Endothelial cell of umbilical vein (primary cell): ENCODE results near the gene FHIT. TPM values are rescaled to one million over a fixed set of nuclear protein-coding genes. Genes with fewer than 3 reads are reported as not detected.

Experiments
- BruUV-seq: library from RNA; stranded (reverse); fragments of 400-500 nt; replicated peaks from 2 replicates; lab custom pipeline; 2021; lab: Mats Ljungman, UMichigan
- CTCF ChIA-PET: fragments of 300-600, 350-600 bp; sonication (Branson Sonifier 250); formaldehyde crosslinking; loops from one replicate; lab custom pipeline; 2021; ENCODE audit warnings: antibody characterized with exemption, inconsistent platforms; lab: Charles Lee
- POLR2A ChIA-PET: fragments of 300-600, 350-600 bp; sonication (Branson Sonifier 250); formaldehyde crosslinking; loops from one replicate; lab custom pipeline; 2021; ENCODE audit warnings: antibody characterized with exemption, inconsistent platforms; lab: Charles Lee
- DNase-seq: peaks from one replicate; pipeline ENCODE4 v3.0.0-alpha.2; 2011; ENCODE audit warnings: low read depth, low spot score
- FAIRE-seq: peaks from 2 replicates; lab custom pipeline; 2011; peaks lifted over from hg19 to GRCh38; lab: Jason Lieb, UNC
- H2AFZ ChIP-seq: 2 replicates; pipeline ENCODE4 v1.6.0; 2012; ENCODE audit warnings: low read depth, low read length, control low read depth, inconsistent platforms
- H3K27ac ChIP-seq: 2 replicates; pipeline ENCODE4 v1.5.1; 2011; ENCODE audit warnings: low read depth, mild to moderate bottlenecking, control low read depth, low read length, moderate library complexity; ENCODE audit not compliant: insufficient read depth
- H3K27me3 ChIP-seq, 2 experiments: 2 replicates each; pipeline versions ENCODE4 v1.6.0 to v1.6.1; 2011; ENCODE audit warnings: low read length in 2 of 2, mixed read lengths in 1 of 2; ENCODE audit not compliant: control insufficient read depth in 2 of 2, insufficient read depth in 2 of 2
- H3K36me3 ChIP-seq, 2 experiments: 2 replicates in 1 of 2; 3 replicates in 1 of 2; pipeline ENCODE4 v1.5.1; 2011; ENCODE audit warnings: low read length in 2 of 2, mild to moderate bottlenecking in 1 of 2, moderate library complexity in 1 of 2; ENCODE audit not compliant: control insufficient read depth in 2 of 2, insufficient read depth in 2 of 2; ENCODE audit errors: extremely low read depth in 1 of 2
- H3K4me1 ChIP-seq: 3 replicates; pipeline ENCODE4 v1.5.1; 2011; ENCODE audit warnings: mild to moderate bottlenecking, low read length; ENCODE audit not compliant: control insufficient read depth, insufficient read depth; ENCODE audit errors: extremely low read depth
- H3K4me2 ChIP-seq: 2 replicates; pipeline ENCODE4 v1.6.1; 2011; ENCODE audit warnings: low read length, control low read depth, mixed read lengths; ENCODE audit not compliant: insufficient read depth
- H3K4me3 ChIP-seq, 3 experiments: fragments of 200-600 bp in 1 of 3; sonication (generic), shearing (Covaris generic) in 1 of 3; replicated peaks in 1 of 3; 2 replicates each; pipeline ENCODE4 v1.5.1; 2011 to 2016; ENCODE audit warnings: control low read depth in 3 of 3, low read length in 3 of 3, mild to moderate bottlenecking in 2 of 3, inconsistent platforms in 1 of 3, low read depth in 1 of 3, moderate library complexity in 1 of 3; ENCODE audit not compliant: insufficient read depth in 1 of 3
- H3K79me2 ChIP-seq: 2 replicates; pipeline ENCODE4 v1.6.0; 2012; ENCODE audit warnings: low read length, inconsistent platforms; ENCODE audit not compliant: control insufficient read depth, insufficient read depth
- H3K9ac ChIP-seq: replicated peaks from 2 replicates; pipeline ENCODE3; 2011; ENCODE audit warnings: low read length, control low read depth; ENCODE audit not compliant: insufficient read depth; ENCODE audit errors: extremely low read depth
- H3K9me1 ChIP-seq: replicated peaks from 3 replicates; pipeline ENCODE4 v1.6.0; 2011; ENCODE audit warnings: mild to moderate bottlenecking, low read length; ENCODE audit not compliant: control insufficient read depth, insufficient read depth; ENCODE audit errors: extremely low read depth
- H3K9me3 ChIP-seq: replicated peaks from 2 replicates; pipeline ENCODE4 v1.5.1; 2012; ENCODE audit warnings: low read length, inconsistent platforms; ENCODE audit not compliant: control insufficient read depth, insufficient read depth
- H4K20me1 ChIP-seq: replicated peaks from 2 replicates; pipeline ENCODE3; 2011; ENCODE audit warnings: mild to moderate bottlenecking, low read length; ENCODE audit not compliant: control insufficient read depth, insufficient read depth; ENCODE audit errors: extremely low read depth
- EZH2 ChIP-seq: IDR thresholded peaks from 2 replicates; pipeline ENCODE4 v1.6.1; 2012; ENCODE audit warnings: borderline replicate concordance, low read depth, mild to moderate bottlenecking, moderate library complexity, low read length, inconsistent platforms; ENCODE audit not compliant: severe bottlenecking
- FOS ChIP-seq: IDR thresholded peaks from 2 replicates; pipeline ENCODE4 v1.6.1; 2011; ENCODE audit warnings: mild to moderate bottlenecking, low read length, moderate library complexity, borderline replicate concordance; ENCODE audit not compliant: insufficient read depth
- GATA2 ChIP-seq: IDR thresholded peaks from 2 replicates; pipeline ENCODE4 v1.7.0; 2011; ENCODE audit warnings: low read depth, mild to moderate bottlenecking, moderate library complexity, mixed read lengths, low read length; ENCODE audit not compliant: insufficient read length, insufficient read depth
- JUN ChIP-seq: IDR thresholded peaks from 2 replicates; pipeline ENCODE4 v1.6.1; 2011; ENCODE audit warnings: borderline replicate concordance, low read depth; ENCODE audit not compliant: insufficient read length, insufficient read depth
- MYC ChIP-seq: IDR thresholded peaks from one replicate; pipeline ENCODE4 v1.6.1; 2011; ENCODE audit warnings: mild to moderate bottlenecking, low read depth, low read length
- POLR2A ChIP-seq: IDR thresholded peaks from 2 replicates; pipeline ENCODE4 v1.6.1; 2012; ENCODE audit warnings: low read depth, mild to moderate bottlenecking, control low read depth, low read length
- POLR2AphosphoS5 ChIP-seq: IDR thresholded peaks from 2 replicates; pipeline ENCODE4 v1.6.1; 2012; ENCODE audit warnings: low read depth, mild to moderate bottlenecking, control low read depth, low read length, moderate library complexity; ENCODE audit not compliant: insufficient read depth
- dilution Hi-C: fragments of 300-500 bp; cut with MboI; formaldehyde crosslinking; loops from one replicate; pipeline ENCODE4 v1.15.0; 2019; ENCODE audit warnings: low sequenced_read_pairs; ENCODE audit not compliant: extremely low pct_ligation_motif_present
- intact Hi-C: fragments of 100-400 bp; cut with micrococcal nuclease; formaldehyde crosslinking; loops from one replicate; pipeline ENCODE4 v1.10.0; 2022
- polyA plus RNA-seq, 4 experiments: library from polyadenylated mRNA; depleted of rRNA in 3 of 4; stranded (reverse) in 3 of 4; unstranded in 1 of 4; fragments of >200 nt; gene quantifications; 2 replicates each; pipeline versions ENCODE4 v1.2.1 to v1.2.3, GENCODE V29; 2011 to 2012; ENCODE audit warnings: missing spikeins in 1 of 4
- total RNA-seq: library from RNA; stranded (reverse); gene quantifications from 2 replicates; pipeline ENCODE4 v1.2.3, GENCODE V29; 2021
- TF ChIP-seq, protein P1 (sequence below): IDR thresholded peaks from 2 replicates; pipeline ENCODE4 v1.6.1; 2011; ENCODE audit not compliant: insufficient read depth, insufficient read length
- TF ChIP-seq, protein P2 (sequence below), 2 donors: IDR thresholded peaks; 1 replicate in 1 of 2; 2 replicates in 1 of 2; pipeline ENCODE4 v1.5.1; 2011; ENCODE audit warnings: low read length in 2 of 2, mild to moderate bottlenecking in 2 of 2, moderate library complexity in 2 of 2, control low read depth in 1 of 2, inconsistent platforms in 1 of 2, low read depth in 1 of 2; ENCODE audit not compliant: insufficient read depth in 1 of 2; ENCODE audit errors: extremely low read depth in 1 of 2

Gene FHIT
- total and polyA plus RNA-seq, 2 donors (not counting 3 experiments of a cell fraction or from before 2014, with no cell fraction given) = 0.47 to 2.2 TPM

DNA sequence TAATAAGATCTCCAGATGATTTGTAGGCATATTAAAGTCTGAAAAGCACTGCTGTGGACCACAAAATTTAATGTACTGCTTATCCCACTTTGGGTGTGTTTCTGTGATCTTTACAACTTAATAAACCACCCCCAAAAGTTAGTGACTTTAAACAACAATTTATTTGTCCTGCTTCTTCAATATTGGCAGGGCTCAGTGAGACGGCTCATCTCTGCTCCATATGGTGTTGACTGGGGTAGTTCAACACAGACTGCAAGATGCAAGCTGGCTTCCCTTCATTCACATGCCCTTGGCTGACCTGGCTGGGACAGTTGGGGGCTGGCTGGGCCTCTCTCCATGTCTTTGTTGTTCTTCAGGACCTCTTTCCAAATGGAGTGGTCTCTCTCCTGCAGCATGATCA lies 337.8 kb downstream of the FHIT start:
- TF ChIP-seq, protein P1, sequence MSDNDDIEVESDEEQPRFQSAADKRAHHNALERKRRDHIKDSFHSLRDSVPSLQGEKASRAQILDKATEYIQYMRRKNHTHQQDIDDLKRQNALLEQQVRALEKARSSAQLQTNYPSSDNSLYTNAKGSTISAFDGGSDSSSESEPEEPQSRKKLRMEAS = no peak
- TF ChIP-seq MYC (no peak), POLR2AphosphoS5 (no peak), FOS (no peak), GATA2 (no peak), EZH2 (no peak), POLR2A (no peak)
- Histone ChIP-seq H3K27ac (no peak overlapping the region), H3K36me3 (no peaks in the 10 kb centered on the region), H3K79me2 (no peaks in the 10 kb centered on the region), H3K9ac (no peak overlapping the region), H3K4me3 (no peak overlapping the region), H2AFZ (no peak overlapping the region), H3K9me3 (no peaks in the 10 kb centered on the region), H3K4me2 (no peak overlapping the region), H3K9me1 (no peaks in the 10 kb centered on the region), H3K4me1 (no peaks in the 10 kb centered on the region), H4K20me1 (no peaks in the 10 kb centered on the region), H3K27me3 (no peaks in the 10 kb centered on the region)
- ChIA-PET POLR2A (no interaction called here), CTCF (no interaction called here)
- DNase-seq (no peak), FAIRE-seq (no peak)
- BruUV-seq = no TSS peak
- intact Hi-C loops (no loop called here), dilution Hi-C loops (no loop called here)

DNA sequence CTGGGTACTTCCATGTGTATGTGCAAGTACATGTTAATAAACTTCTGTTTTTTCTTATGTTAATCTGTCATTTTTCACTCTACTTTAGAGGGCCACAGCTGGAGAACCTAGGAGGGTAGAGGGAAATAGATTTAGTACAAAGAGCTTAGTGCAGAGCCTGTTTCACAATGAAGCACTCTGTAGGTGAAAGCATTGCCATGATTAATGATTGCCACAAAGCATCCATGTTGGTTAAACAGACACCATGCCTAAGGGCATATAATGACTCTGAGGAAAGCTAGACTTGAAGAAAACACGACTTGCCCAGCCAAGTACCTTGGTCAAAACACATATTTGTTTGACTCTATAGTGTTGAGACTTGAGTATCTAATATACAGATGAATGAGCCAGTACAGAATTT lies 338.4 kb downstream of the FHIT start:
- Histone ChIP-seq H3K9ac (no peak overlapping the region), H3K36me3 (no peaks in the 10 kb centered on the region), H3K27ac (no peak overlapping the region), H3K4me2 (no peak overlapping the region), H3K9me1 (no peaks in the 10 kb centered on the region), H3K4me3 (no peak overlapping the region), H4K20me1 (no peaks in the 10 kb centered on the region), H3K79me2 (no peaks in the 10 kb centered on the region), H2AFZ (no peak overlapping the region), H3K9me3 (no peaks in the 10 kb centered on the region), H3K27me3 (no peaks in the 10 kb centered on the region), H3K4me1 (no peaks in the 10 kb centered on the region)
- FAIRE-seq (no peak), DNase-seq (no peak)
- dilution Hi-C loops (no loop called here), intact Hi-C loops (no loop called here)
- POLR2A ChIA-PET = no interaction called here
- TF ChIP-seq MYC = no peak
- no peak for TF ChIP-seq FOS
- TF ChIP-seq POLR2AphosphoS5 = no peak
- no peak for TF ChIP-seq EZH2
- TF ChIP-seq, protein P1 = no peak
- TF ChIP-seq, protein P2, sequence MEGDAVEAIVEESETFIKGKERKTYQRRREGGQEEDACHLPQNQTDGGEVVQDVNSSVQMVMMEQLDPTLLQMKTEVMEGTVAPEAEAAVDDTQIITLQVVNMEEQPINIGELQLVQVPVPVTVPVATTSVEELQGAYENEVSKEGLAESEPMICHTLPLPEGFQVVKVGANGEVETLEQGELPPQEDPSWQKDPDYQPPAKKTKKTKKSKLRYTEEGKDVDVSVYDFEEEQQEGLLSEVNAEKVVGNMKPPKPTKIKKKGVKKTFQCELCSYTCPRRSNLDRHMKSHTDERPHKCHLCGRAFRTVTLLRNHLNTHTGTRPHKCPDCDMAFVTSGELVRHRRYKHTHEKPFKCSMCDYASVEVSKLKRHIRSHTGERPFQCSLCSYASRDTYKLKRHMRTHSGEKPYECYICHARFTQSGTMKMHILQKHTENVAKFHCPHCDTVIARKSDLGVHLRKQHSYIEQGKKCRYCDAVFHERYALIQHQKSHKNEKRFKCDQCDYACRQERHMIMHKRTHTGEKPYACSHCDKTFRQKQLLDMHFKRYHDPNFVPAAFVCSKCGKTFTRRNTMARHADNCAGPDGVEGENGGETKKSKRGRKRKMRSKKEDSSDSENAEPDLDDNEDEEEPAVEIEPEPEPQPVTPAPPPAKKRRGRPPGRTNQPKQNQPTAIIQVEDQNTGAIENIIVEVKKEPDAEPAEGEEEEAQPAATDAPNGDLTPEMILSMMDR (IDR thresholded peaks at IDR 0.05; ENCODE audit: extremely low read depth in 1 of 2, insufficient read depth in 1 of 2, low read depth in 1 of 2, low read length in 2 of 2) = no peak
- TF ChIP-seq JUN = no peak
- no peak for TF ChIP-seq GATA2
- no peak for TF ChIP-seq POLR2A
- CTCF ChIA-PET = no interaction called here
- no TSS peak for BruUV-seq
